ENCODE measurements around the gene EPN2.

DNA sequence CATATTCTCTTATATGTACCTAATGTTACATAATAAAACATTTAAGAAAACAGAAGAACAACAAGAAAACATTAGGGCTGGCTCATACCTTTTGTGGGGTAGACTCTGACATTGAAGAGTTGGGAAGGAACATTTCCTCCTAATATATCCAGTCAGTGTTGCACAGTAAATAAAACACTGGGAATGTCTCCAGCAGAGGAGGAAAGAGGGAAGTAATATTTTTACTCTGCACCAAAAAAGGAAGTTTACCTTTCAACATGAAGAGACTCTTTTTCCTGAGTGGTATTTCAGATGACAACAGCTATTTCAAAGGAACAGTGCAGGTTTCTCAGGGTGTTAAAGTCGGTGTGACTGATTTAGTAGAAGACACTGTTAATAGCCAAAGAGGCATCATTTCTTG is 31.9 kb downstream of the EPN2 start:
- TF ChIP-seq, protein P1, sequence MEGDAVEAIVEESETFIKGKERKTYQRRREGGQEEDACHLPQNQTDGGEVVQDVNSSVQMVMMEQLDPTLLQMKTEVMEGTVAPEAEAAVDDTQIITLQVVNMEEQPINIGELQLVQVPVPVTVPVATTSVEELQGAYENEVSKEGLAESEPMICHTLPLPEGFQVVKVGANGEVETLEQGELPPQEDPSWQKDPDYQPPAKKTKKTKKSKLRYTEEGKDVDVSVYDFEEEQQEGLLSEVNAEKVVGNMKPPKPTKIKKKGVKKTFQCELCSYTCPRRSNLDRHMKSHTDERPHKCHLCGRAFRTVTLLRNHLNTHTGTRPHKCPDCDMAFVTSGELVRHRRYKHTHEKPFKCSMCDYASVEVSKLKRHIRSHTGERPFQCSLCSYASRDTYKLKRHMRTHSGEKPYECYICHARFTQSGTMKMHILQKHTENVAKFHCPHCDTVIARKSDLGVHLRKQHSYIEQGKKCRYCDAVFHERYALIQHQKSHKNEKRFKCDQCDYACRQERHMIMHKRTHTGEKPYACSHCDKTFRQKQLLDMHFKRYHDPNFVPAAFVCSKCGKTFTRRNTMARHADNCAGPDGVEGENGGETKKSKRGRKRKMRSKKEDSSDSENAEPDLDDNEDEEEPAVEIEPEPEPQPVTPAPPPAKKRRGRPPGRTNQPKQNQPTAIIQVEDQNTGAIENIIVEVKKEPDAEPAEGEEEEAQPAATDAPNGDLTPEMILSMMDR (IDR thresholded peaks at IDR 0.05; ENCODE audit: insufficient read depth, low read length, poor library complexity, severe bottlenecking) = no peak
- TF ChIP-seq EZH2phosphoT487 (conservative IDR thresholded peaks at IDR 0.05; ENCODE audit: low read length) = no peak

Data from SU-DHL-6 (cell line).